ENCODE data around the gene BTN1A1.

GRCh38 chr6:26484161-26484560 lies 15.9 kb upstream of the BTN1A1 start:
- TF ChIP-seq CTCF (IDR thresholded peaks at IDR 0.05; ENCODE audit: low read length) (no peak), EZH2 (optimal IDR thresholded peaks at IDR 0.05; ENCODE audit: low read depth, low read length) (no peak), EZH2phosphoT487 (IDR thresholded peaks at IDR 0.05; ENCODE audit: low read length) (no peak)

Data from MM.1S (cell line).